IPS-NIHi7 (cell line): ENCODE measurements around the gene TNFRSF13B.
"Not testable (repeated sequence)": the region's sequence is repeated elsewhere in the genome, so short reads cannot be mapped to it uniquely, and the experiment has no call there.

Source experiments
- DNase-seq: peaks from one replicate; pipeline ENCODE4 v3.0.0; 2012; ENCODE audit warnings: mixed read lengths; ENCODE audit errors: extremely low spot score

TNFRSF13B gene

DNA sequence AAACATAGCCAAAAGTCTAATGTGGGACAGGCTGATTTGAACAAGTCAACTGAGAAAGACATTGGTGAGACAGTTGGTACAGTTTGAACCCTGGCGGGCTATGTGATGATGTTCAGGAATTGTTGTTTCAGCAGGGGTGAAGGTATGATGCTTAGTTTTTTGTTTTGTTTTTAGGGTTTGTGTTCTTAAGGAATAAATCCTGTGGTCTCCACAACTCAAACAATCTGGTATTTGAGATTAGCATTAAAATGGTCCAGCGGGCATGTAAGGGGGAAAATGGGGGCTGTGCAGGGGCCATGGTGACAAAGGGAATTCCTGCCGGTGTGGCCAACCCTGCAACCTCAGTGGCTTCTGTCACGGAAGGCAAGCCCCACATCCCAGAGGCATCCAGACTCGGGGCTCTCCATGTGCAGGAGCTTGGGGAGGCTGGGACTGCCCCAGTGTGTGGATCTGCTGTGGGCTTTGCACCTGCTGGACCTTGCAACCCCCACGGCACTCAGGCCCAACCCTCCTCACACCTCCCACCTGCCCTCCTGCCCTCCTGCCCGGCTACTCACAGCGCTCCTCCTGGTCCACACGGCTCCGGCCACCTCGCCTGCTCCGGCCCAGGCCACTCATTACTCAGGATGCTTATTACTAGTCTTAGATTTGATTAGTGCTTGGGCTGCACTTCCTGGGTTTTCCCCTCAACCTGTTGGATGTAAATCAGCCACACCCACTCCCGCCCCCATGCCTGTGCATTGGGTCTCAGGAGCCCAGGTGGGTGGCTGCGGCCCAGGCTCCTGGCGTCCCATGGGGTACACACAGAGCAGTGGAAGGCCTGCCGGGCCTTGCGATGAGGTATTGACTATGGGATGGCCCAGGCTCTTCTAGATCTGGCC lies at the start of gene TNFRSF13B:
Gene TNFRSF13B, minus strand, starts transcription at position 661 of the 881 bp plus-strand sequence. Its CDS starts 43 bp downstream, at position 618.
- no peak for DNase-seq

DNA sequence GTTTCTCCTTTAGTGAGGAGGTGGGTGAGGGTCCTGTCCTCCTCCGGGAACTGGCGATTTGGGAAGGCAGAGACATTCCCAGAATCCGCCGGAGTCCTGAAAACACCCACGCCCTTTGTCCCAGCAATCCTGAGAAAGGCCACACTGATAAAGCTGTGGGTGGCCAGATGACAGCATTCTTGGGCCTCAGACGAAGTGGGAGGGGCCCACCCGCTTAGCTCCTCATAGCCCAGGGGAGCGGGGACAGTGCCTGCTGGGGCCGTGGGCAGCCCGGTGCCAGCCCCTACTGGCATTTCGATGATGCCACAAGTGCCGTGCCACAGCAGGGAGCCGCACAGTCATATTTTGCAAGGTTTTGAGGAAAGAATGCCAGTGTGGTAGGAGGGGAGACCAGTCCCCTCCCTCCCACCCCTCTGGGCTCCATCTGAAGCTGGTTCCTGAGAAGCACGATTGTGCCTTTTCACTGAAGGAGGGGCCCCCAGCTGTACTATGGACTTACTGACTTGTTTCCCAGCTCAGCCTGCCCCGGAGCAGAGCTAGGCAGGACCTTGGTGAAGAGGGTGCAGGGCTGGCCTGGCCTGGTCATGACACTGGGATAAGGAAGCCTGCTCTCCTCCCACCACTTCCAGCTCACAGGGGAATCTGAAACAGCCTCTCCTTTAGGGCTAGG lies 49.4 kb upstream of the TNFRSF13B start:
- peak; percentile 73 for DNase-seq

DNA sequence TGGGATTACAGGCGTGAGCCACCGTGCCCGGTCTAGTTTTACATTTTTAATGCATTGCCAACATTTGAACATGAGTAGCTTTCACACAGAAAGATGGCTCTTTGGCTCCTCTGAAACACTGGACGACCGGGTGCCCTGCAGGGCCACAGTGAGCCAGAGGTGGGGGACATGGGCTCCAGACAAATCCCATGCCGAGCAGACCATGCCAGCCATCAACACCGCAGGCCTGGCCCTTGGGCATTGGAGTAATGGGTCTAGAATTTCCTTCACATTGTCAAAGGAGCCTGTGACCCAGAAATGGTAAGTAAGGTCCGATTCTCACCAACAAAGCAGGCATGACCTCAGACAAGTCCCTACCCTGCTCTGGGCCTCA lies 48.9 kb upstream of the TNFRSF13B start:
- DNase-seq = no peak

DNA sequence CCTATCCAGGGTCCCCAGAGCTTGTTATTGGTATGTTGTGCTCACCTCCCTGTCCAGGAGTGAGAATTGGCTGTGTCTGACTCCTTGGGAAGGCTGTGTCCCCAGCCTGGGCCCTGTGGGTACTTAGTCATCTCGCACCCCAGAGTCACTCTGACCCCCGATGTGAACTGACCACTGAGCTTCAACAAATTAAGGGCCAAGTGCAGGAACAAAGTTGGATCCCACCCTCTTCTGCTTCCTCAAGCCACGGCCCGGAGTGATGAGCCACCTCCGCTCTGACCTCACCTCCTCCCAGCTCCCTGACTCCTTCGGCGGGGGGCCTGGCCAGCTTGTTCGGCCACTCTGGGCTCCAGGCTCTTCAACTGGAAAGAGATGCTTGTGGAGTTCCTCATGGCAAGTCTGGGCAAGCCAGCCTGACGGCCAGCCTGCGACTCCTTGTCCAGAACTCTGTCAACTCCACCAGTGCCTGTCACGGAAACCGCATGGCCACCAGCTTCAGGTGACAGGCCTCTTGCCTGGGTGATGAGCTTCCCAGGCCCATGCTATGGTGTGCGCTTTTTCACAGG lies 48.1 kb upstream of the TNFRSF13B start:
- DNase-seq = no peak

DNA sequence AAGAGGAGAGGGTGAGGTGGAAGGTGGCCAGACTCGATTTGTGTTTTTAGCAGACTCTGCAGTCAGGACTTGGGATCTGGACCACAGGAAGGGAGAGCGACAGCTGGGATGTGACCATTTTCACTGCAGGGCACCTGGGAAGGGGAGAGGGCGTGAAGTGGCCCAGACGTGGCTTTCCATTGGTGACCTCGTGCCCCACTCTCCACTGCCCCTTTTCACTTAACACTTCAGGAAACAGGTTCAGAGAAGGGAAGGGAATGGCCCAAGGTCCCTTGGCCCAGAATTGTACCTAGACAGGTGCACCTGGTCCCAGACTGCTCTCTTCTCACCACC lies 47.5 kb upstream of the TNFRSF13B start:
- DNase-seq = no peak

DNA sequence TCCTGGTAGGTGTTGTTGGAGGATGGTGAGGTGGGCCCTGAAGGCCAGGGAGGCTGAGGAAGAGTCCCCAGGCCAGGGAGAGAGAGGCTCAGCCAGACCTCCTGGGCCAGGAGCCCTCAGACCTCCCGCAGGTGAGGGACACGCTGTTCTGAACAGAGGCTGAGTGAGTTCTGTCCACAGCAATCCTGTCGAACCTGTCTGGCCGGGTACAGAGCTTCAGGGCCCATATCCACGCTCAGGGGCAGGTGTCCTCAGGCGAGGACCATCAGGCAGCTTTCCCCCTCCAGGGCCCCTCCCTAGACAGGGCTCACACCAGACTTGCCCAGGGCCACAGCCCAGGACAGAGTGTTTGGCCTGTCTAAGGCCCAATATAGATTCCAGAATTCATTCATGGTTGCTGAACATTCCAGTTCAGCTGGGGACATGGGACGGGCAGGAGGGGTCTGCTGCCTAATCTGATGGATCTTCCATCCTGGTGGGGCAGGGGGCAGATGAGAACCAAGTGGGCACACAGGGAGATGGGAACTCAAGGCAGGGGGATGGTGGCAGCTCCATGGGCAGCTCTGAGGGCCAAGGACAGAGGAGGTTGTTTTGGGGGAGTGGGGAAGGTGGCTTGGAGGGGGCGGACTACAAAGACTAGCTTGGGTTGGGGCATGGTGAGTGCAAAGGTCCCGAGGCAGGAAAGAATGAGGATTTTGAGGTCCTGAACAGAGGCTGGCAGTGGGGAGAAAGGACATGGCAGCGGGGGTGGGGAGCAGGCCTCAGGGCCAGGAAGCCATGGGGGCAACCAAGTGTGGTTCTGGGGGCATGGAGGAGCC lies 46.9 kb upstream of the TNFRSF13B start:
- peak; percentile 11 for DNase-seq

DNA sequence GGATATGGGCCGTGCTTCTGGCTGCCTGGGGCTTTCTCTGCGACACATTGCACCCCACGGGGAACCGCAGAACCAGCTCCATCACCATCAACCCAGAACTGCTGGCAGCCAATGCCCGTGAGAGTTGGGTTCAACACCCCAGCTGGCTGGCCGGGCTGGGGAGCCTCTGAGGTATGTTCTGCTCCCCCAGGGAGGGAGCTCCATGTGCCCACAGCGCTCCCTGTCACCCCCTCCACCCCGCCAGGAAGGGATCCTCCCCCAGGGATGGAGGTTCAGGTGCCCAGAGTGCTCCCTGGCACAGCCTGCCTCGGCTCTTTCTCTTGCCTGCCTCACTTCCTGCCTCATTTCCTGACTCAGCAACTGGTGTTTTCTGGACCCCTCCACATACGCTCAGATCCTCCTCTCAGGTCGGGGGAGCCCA lies 46.1 kb upstream of the TNFRSF13B start:
- DNase-seq = no peak

DNA sequence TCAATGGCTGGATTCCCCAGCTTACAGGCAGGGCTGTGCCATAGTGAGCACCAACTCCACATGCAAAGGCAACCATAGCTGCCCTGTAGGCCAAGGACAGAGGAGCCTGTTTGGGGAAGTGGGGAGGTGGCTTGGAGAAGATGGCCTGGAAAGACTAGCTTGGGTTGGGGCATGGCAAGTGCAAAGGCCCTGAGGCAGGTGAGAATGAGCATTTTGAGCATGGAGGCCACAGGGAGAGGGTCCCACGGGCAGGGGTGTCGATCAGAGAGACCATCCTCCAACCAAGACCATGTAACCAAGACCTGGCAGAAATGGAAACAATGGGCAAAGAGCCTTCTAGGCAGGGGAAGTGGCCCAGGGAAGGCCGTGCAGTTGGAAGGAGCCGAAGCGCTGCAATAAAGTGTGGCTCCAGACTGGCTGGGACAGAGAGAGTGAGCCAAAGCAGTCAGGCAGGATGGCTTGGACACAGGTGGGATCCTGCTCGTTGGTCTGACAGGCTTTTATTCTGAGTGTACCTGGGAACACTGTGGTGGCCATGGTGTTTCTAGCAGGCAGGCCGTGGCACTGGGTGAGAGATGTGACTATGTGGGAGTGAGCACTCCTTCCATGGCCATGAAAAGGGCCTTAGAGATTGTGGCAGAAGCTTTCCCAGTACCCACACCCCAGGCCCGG lies 45.6 kb upstream of the TNFRSF13B start:
- no peak for DNase-seq

DNA sequence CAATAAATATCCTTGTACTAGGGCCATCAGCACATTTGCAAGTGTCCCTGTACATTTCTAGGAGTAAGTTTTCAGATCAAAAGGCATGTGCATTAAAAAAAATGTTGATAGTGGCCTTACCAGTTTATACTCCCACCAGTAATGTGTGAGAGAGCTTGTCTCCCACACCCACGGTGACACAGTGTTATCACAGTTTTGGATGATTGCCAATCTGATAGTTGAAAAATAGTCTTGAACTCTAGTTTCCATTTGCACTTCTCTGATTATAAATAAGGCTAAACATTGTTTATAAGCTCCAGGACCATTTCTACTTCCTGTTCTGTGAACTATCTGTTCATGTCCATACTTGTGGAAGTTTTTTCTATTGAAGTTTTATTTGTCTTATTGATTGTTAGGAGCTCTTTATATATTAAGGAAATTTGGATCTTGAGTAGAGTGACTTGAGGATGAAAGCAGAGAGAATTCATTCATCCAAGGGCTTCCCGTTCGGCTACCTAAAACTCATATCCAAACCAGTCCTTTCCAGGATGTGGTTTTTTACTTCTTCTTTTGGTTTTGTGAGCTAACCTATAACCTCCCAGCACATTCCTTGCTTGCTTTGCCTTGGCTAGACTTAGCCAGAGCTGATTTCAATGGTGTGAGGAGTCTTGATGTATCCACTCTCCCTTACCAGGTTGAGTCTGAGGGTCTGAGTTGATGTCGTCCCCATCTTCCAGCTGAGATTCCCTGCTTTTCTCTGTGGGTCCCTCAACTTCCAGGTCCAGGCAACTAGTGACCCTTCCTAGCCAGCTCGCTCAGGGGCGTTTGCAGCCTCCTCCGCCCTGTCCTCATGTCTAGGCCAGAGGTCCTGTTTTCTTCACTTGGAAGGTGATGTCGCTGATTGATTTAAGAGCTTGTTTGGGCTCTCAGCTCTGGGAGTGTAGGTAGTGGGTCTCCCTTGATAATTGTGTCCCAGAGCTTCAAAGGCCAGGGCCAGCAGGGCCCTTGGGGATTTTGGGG lies 44.6 kb upstream of the TNFRSF13B start:
- not testable (repeated sequence) for DNase-seq

DNA sequence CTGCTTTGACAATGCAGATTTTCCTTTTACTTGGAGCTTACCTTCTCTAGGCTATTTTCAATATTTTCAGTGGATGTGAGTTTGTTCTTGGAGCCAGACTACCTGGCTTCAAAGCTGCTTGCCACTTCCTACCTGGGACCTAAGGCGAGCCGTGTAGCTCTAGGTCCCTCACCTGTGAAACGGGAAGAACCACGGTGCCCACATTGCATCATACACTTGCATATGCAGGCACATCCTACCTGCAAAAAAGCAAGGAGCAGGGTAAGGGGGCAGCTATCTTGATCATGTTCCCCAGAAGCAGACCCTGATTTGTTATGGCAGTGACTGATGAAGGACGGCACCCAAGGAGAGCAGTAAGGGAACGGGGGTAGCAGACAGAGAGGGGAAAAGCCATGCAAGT lies 43.3 kb upstream of the TNFRSF13B start:
- no peak for DNase-seq

DNA sequence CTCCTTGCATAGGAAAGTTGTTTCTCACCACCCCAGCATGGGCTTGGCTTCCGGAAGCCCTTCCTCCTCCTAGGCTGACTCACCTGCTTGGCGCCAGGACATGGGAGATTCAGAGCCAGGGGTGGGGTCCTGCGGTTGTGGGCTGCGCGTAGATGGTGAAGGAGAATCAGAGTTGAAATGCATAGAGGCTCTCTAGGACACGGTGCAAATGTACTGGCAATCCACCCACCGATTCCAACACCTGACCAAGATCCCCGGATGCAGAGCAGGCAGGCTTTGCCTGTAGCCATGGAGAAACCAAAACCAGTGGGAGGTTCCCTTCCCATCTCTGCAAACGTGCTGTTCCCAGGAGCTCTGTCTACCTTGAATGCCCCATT lies 42.8 kb upstream of the TNFRSF13B start:
- not testable (repeated sequence) for DNase-seq

DNA sequence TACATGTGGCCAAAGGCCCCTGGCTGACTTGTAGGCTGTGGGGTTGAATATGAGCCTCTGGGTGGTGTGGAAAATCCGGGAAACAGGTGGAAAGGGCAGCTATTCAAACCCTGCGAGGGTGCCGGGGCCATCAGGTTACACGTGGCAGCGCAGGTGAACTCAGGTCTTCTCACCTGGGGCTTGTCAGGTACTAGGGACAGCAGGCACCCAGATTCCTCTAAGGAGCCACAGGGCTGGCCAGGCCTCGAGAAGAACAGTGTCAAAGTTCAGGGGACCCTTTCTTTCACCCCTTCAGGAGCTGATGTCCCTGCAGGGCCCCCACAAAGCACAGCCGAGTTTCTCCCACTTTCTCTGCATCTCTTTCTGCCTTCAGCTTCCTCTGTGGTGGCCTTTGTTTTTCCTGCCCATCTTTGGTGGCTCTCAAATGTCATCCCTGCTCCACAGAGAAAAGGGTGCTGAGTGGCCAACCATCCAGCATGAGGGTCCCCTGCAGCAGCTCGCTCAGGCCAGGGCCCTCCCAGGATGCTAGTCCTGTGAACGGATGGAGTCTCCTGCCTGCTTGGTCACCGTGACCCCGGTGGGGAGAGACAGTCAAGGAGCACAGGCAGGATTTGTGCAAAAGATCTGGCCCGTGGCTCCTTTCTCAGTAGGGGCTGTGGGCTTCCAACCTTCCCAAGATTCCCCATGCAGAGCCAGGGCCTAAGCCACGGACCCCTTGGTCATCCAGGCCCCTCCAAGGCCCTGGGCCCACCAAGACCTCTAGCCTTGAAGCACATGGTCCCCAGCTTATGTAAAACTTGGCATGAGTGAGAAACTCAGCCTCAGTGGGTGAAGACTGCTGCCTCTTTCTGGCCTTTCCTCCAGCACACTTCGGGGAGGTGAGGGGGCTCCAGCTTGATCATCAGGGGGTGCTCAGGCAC lies 42.2 kb upstream of the TNFRSF13B start:
- not testable (repeated sequence) for DNase-seq

DNA sequence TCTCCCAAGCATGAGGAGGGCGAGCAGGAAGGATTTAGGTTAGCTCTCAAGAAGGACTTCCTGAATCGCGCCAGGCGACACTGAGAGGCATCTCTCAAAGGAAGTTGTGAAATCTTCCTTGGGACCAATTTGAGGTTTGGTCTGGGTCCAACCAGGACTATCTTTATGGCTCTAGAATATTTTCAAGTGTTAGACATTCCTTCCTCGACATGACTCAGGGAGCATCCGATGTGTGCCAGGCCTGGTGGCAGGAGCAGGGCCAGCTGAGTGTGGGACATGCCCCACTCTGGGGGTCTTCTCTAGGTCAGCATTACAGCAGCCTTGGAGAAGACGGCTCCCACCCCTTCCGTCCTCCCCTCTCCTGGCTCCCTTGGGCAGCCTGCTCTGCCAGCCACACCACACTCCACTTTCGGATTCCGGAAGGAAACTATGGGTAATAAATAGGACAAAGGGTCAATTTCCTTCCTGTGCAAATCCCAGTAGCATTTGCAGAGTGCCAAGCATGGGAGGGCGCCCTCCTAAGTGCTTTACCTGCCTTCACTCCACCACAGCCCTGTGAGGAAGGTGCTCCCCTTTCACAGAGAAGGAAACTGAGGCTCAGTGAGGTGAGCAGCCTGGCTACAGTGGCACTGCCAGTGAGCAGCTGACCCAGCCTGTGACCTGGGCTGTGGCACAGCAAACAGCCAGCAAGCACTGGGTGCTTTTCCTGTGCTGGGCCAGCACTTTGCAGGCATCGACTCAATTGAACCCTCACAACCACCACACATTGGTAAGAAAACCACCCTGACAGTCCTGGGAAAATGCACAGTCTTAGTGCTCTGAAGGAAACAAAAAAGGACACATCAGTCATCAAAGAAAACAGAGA lies 39.4 kb upstream of the TNFRSF13B start:
- not testable (repeated sequence) for DNase-seq

DNA sequence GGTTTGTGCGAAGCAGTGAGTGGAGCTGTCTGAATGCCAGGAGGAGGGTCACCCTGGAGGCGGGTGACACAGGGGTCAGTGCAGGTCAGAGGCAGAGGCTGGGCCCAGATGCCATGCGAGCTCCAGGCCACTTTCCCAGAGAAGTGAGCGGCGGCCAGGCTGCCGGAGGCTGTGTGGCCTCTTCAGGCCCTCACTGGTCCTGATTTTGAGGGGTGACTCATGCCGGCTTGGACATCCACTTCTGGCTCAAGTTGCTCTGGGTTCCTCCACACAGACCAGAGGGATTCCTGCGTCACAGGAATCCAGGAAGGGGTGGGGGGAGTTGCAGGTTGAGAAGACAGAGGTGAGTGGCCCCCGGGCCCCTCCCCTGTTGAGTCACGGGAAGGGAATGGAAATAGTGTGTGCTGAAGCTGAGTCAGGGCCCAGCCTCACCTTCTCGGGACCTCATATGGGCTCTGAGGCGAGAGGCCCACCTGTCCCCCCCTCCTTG lies 38.7 kb upstream of the TNFRSF13B start:
- DNase-seq = not testable (repeated sequence)

DNA sequence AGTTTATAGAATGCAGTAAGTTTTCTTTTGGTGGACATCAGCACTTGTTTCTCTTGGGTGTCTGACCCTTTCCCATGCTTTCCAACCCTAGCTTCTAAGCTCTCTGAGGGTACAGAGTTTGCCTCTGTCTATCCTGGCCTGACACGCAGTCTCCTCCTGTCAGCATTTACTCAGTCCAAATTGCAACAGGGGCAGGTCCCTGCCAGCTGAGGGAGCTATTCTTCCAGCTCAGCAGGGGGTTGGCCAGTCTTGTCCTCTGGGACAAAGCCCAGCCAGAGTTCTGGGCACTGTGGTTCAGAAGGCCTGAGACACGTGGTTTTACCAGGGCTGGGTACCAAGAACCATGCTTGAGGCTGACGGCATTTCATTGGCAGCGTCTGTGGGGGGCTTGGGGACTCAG lies 38.1 kb upstream of the TNFRSF13B start:
- DNase-seq = not testable (repeated sequence)

DNA sequence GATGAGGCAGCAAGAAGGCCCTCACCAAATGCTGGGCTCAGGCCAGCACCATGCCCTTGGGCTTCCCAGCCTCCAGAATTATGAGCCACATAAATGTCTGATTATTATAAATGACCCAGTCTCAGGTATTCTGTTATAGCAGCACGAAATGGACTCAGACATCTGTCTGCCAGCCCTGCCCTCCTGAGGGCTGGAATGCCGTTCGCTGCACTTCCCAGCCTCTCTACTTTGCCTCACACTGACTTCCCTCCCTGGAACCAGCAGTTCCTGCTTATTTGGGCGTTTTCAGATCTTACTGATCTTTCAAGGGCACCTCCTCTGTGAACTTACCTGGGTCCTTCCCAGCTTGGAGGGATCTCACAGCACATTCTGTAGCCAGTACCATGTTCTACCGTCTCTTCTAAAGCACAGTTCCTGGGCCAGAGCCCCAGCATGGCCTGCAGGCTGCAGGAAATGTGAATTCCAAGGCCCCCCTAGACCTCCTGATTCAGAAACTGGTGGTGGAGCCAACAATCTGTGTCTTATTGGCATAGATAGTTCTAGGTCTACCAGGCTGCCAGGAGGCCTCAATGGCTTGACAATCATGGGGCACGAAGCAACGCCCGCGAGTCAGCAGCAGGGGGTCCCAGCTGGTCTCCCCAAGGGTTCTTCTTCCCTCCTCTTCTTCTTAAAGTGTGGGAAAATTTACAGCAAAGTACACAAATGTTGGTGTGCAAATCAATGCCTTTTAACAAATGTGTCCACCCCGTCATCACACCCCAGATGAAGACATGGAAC lies 36.9 kb upstream of the TNFRSF13B start:
- not testable (repeated sequence) for DNase-seq

DNA sequence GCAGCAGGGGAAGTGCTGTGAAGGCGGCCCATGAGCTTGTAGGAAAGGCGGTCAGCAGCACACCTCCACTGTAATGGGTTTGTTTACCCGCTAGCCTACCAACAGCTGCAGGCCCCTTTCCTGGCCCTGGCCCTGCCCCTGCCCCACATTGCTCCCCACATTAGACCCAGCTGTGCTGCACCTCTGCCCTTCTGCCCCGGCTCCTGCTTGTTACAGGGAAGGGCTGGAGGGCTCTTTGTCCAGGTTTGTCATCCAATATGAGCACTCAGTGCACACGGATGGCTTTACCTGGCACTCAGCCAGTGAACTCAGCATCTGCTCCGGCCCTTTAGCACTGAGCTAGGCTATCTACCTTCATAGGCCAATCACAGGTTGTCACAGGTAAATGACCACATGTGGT lies 36.0 kb upstream of the TNFRSF13B start:
- DNase-seq = not testable (repeated sequence)
